IPS-15b (cell line): Measurements from ENCODE around the gene LRMDA.

Experiments used
- H3K27me3 ChIP-seq: one replicate; pipeline ENCODE4 v1.6.1; 2013; ENCODE audit warnings: low read length; ENCODE audit not compliant: control insufficient read depth, insufficient read depth
- H3K36me3 ChIP-seq: one replicate; pipeline ENCODE4 v1.6.1; 2013; ENCODE audit warnings: low read length; ENCODE audit not compliant: control insufficient read depth, insufficient read depth
- H3K4me1 ChIP-seq: one replicate; pipeline ENCODE4 v1.6.1; 2013; ENCODE audit warnings: mild to moderate bottlenecking, low read length; ENCODE audit not compliant: control insufficient read depth, insufficient read depth
- H3K4me3 ChIP-seq: one replicate; pipeline ENCODE4 v1.5.1; 2013; ENCODE audit warnings: low read depth, low read length
- H3K9ac ChIP-seq: one replicate; pipeline ENCODE4 v1.6.1; 2013; ENCODE audit warnings: low read depth, mild to moderate bottlenecking, low read length
- H3K9me3 ChIP-seq: one replicate; pipeline ENCODE4 v1.6.1; 2013; ENCODE audit warnings: mild to moderate bottlenecking, low read length; ENCODE audit not compliant: control insufficient read depth, insufficient read depth

The LRMDA gene

GRCh38 chr10:75525067-75525466 is 93.6 kb downstream of the LRMDA start:
- H3K9ac ChIP-seq, result no peak overlapping the region
- no peaks in the 10 kb centered on the region for H3K4me1 ChIP-seq
- no peaks in the 10 kb centered on the region for H3K36me3 ChIP-seq
- no peaks in the 10 kb centered on the region for H3K9me3 ChIP-seq
- peaks cover 25% of the 10 kb centered on the region for H3K27me3 ChIP-seq
- H3K4me3 ChIP-seq, result no peak overlapping the region

DNA sequence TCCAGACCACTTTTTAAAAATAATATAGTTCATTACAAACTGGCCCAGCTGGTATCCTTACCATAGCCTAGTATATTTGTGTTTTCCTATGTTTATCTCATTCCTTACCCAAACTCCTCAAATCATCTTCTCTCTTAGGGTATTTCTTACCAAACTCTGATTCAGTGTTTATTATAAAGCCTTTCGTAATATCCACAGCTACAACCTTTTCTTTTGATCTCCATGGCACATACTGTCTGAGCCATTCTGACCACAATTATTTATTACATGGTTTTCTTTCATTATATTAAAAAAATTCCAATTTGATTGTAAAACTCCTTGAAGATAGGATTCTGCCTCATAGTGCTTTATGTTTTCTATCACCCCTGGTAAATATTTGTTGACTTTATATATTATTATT is 94.2 kb downstream of the LRMDA start:
- no peak overlapping the region for H3K9ac ChIP-seq
- H3K36me3 ChIP-seq, result no peaks in the 10 kb centered on the region
- H3K27me3 ChIP-seq, result peaks cover 21% of the 10 kb centered on the region
- H3K4me1 ChIP-seq, result no peaks in the 10 kb centered on the region
- no peaks in the 10 kb centered on the region for H3K9me3 ChIP-seq
- H3K4me3 ChIP-seq, result no peak overlapping the region

GRCh38 chr10:75527542-75527941 is 96.1 kb downstream of the LRMDA start:
- H3K27me3 ChIP-seq, result peaks cover 9% of the 10 kb centered on the region
- no peak overlapping the region for H3K9ac ChIP-seq
- no peaks in the 10 kb centered on the region for H3K4me1 ChIP-seq
- H3K9me3 ChIP-seq, result no peaks in the 10 kb centered on the region
- H3K36me3 ChIP-seq, result no peaks in the 10 kb centered on the region
- H3K4me3 ChIP-seq, result no peak overlapping the region

GRCh38 chr10:75528392-75528791 is 97.0 kb downstream of the LRMDA start:
- Histone ChIP-seq H3K9ac (no peak overlapping the region), H3K36me3 (no peaks in the 10 kb centered on the region), H3K4me3 (no peak overlapping the region), H3K9me3 (no peaks in the 10 kb centered on the region), H3K27me3 (peaks cover 2% of the 10 kb centered on the region), H3K4me1 (no peaks in the 10 kb centered on the region)

GRCh38 chr10:75530299-75530698 is 98.9 kb downstream of the LRMDA start:
- no peaks in the 10 kb centered on the region for H3K4me1 ChIP-seq
- no peaks in the 10 kb centered on the region for H3K9me3 ChIP-seq
- H3K27me3 ChIP-seq, result no peaks in the 10 kb centered on the region
- no peak overlapping the region for H3K4me3 ChIP-seq
- no peak overlapping the region for H3K9ac ChIP-seq
- no peaks in the 10 kb centered on the region for H3K36me3 ChIP-seq

DNA sequence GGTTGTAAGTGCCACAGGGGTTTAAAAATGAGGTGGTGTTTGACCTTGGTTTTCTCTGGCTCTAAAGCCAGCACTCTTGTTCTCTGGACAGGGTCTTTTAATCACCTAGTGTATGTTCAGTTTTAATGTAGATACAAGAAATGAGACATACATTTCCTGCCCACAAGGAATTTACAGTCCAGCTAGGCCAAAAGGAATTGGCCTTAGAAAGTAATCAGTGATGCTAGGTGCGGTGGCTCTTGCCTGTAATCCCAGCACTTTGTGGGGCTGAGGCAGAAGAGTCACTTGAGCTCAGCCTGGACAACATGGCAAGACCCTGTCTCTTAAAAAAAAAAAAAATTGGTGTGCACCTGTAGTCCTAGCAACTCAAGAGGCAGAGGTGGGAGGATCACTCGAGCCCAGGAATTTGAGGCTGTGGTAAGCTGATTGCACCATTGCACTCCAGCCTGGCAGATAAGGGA is 100.2 kb downstream of the LRMDA start:
- H3K27me3 ChIP-seq, result no peaks in the 10 kb centered on the region
- no peak overlapping the region for H3K9ac ChIP-seq
- no peaks in the 10 kb centered on the region for H3K36me3 ChIP-seq
- no peaks in the 10 kb centered on the region for H3K9me3 ChIP-seq
- H3K4me1 ChIP-seq, result no peaks in the 10 kb centered on the region
- no peak overlapping the region for H3K4me3 ChIP-seq

GRCh38 chr10:75532253-75532924 is 101.0 kb downstream of the LRMDA start:
- Histone ChIP-seq H3K9ac (no peak overlapping the region), H3K4me1 (no peaks in the 10 kb centered on the region), H3K36me3 (no peaks in the 10 kb centered on the region), H3K27me3 (peaks cover 4% of the 10 kb centered on the region), H3K9me3 (no peaks in the 10 kb centered on the region), H3K4me3 (no peak overlapping the region)

DNA sequence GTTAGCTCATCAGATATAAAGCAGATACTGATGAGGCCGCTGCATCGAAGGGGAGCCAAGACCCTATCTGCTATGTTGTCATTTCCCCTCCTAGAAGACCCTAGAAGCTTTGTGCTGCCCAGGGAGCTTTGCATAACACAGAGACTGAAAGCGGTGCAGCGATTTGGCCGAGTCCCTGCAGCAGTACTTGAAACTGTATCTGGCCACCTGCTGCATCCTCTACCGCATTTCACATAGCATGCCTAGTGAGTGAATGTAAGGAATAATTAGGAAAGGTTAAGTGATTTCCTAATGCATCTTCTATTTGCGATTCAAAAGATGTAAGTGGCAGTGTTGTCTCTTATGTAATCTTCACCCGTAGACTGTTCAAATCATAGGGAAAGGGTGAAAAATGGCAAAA is 106.7 kb downstream of the LRMDA start:
- Histone ChIP-seq H3K27me3 (peaks cover 6% of the 10 kb centered on the region), H3K4me3 (no peak overlapping the region), H3K4me1 (peaks cover 23% of the 10 kb centered on the region), H3K9me3 (no peaks in the 10 kb centered on the region), H3K9ac (no peak overlapping the region), H3K36me3 (no peaks in the 10 kb centered on the region)

DNA sequence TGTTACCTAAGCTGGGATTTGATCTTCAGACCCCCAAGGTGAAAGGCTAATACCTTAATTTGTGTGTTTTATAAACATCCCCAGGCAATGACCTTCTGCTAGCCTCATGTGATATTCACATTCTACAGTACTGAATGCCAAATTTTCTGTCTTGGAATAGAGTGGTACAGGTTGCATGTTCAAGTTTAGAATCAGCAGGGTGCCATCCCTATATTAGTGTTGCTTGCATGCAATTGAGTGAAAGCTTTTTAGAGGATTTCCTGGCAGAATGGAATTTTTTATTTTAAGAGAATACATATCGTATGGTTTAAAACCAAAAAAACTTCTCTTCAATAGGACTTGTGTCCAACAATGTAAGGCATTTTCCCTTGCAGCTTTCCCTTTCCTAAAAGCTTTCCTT is 107.3 kb downstream of the LRMDA start:
- Histone ChIP-seq H3K4me1 (peaks cover 23% of the 10 kb centered on the region), H3K9me3 (no peaks in the 10 kb centered on the region), H3K36me3 (no peaks in the 10 kb centered on the region), H3K4me3 (no peak overlapping the region), H3K9ac (no peak overlapping the region), H3K27me3 (peaks cover 6% of the 10 kb centered on the region)

GRCh38 chr10:75540357-75540966 is 109.0 kb downstream of the LRMDA start:
- no peaks in the 10 kb centered on the region for H3K36me3 ChIP-seq
- no peak overlapping the region for H3K9ac ChIP-seq
- peaks cover 23% of the 10 kb centered on the region for H3K4me1 ChIP-seq
- H3K27me3 ChIP-seq, result peaks cover 6% of the 10 kb centered on the region
- no peak overlapping the region for H3K4me3 ChIP-seq
- no peaks in the 10 kb centered on the region for H3K9me3 ChIP-seq

DNA sequence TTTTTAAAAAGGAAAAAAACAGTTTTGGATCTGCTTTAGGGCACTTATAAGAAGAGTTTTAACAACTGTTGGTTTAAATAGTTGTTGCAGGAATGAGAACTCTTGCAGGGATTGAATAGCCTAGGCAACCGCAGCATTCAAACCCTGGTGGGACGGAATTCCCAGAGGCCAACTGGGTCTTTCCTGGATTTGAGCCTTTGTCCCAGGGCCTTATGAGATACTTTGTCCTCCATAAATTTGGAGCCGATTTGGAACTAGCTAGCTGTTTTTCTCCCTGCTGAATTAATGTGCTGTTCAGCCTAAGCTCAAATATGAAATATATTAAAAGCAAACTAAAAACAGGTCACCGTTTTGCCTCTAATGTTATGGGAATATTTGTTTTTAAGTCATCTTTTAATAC is 109.6 kb downstream of the LRMDA start:
- peaks cover 6% of the 10 kb centered on the region for H3K27me3 ChIP-seq
- H3K9ac ChIP-seq, result no peak overlapping the region
- no peaks in the 10 kb centered on the region for H3K9me3 ChIP-seq
- H3K36me3 ChIP-seq, result no peaks in the 10 kb centered on the region
- peaks cover 23% of the 10 kb centered on the region for H3K4me1 ChIP-seq
- H3K4me3 ChIP-seq, result no peak overlapping the region

DNA sequence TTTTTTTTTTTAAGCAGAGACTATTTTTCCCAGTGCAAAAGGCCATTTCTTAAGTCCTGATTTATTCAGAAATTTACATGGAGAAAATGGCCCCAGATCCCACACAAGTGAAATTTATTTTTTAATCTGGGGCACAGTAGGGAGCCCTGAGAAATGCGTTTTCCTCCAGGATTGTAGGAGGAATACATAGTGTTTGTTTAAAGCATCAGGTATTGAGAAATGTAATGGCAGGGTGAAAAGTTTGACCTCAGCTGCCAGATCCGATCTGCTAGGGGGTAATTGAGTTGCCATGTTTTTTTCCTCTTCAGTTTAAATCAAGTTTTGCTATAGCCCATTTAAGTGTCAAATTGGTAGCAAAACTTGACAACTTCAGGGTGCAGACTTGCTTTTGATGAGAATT is 110.0 kb downstream of the LRMDA start:
- Histone ChIP-seq H3K4me3 (no peak overlapping the region), H3K9ac (no peak overlapping the region), H3K9me3 (no peaks in the 10 kb centered on the region), H3K27me3 (peaks cover 6% of the 10 kb centered on the region), H3K36me3 (no peaks in the 10 kb centered on the region), H3K4me1 (peaks cover 23% of the 10 kb centered on the region)
